Caco-2 (cell line): Measurements from ENCODE around the gene FAAP100. TPM values are rescaled to one million over a fixed set of nuclear protein-coding genes. Genes with fewer than 3 reads are reported as not detected.

Source experiments
- BruUV-seq: library from RNA; stranded (reverse); fragments of 400-500 nt; replicated peaks from 2 replicates; lab custom pipeline; 2021; lab: Mats Ljungman, UMichigan
- CTCF ChIA-PET: fragments of 300-600 bp; sonication (Branson Sonifier 250); formaldehyde crosslinking; loops from one replicate; lab custom pipeline; 2022; ENCODE audit warnings: antibody characterized with exemption; lab: Charles Lee
- POLR2A ChIA-PET: fragments of 300-600 bp; sonication (Branson Sonifier 250); formaldehyde crosslinking; loops from one replicate; lab custom pipeline; 2022; ENCODE audit warnings: antibody characterized with exemption; lab: Charles Lee
- DNase-seq, 2 experiments: peaks; one replicate each; pipeline versions ENCODE4 v3.0.0 to v3.0.0-alpha.2; 2020 to 2022
- H3K27me3 ChIP-seq: replicated peaks from 2 replicates; pipeline ENCODE4 v1.6.0; 2011; ENCODE audit warnings: low read length; ENCODE audit not compliant: control insufficient read depth, insufficient read depth
- H3K36me3 ChIP-seq: 2 replicates; pipeline ENCODE4 v1.5.1; 2011; ENCODE audit warnings: low read length; ENCODE audit not compliant: control insufficient read depth, insufficient read depth
- H3K4me1 ChIP-seq: fragments of 250-450 bp; sonication (Bioruptor Pico); 2 replicates; pipeline ENCODE4 v1.5.1; 2020; ENCODE audit warnings: mild to moderate bottlenecking
- H3K4me3 ChIP-seq: 2 replicates; pipeline ENCODE4 v1.5.1; 2011; ENCODE audit warnings: low read depth, mild to moderate bottlenecking, control low read depth, low read length
- H3K9me3 ChIP-seq: fragments of 250-450 bp; sonication (Bioruptor Pico); 2 replicates; pipeline ENCODE4 v1.5.1; 2020; ENCODE audit warnings: mild to moderate bottlenecking, moderate library complexity
- H3K27ac Mint-ChIP-seq: one replicate; pipeline ENCODE4 v1.8.0; 2022; ENCODE audit warnings: mixed read lengths; ENCODE audit not compliant: unreplicated experiment
- H3K27me3 Mint-ChIP-seq: one replicate; pipeline ENCODE4 v1.8.0; 2022; ENCODE audit warnings: mixed read lengths; ENCODE audit not compliant: insufficient read depth, unreplicated experiment
- H3K36me3 Mint-ChIP-seq: one replicate; pipeline ENCODE4 v1.8.0; 2022; ENCODE audit warnings: mild to moderate bottlenecking, mixed read lengths; ENCODE audit not compliant: insufficient read depth, unreplicated experiment
- H3K4me1 Mint-ChIP-seq: one replicate; pipeline ENCODE4 v1.8.0; 2022; ENCODE audit warnings: low read depth, mixed read lengths; ENCODE audit not compliant: unreplicated experiment
- H3K4me3 Mint-ChIP-seq: one replicate; pipeline ENCODE4 v1.8.0; 2022; ENCODE audit warnings: mild to moderate bottlenecking, moderate library complexity, mixed read lengths; ENCODE audit not compliant: unreplicated experiment
- H3K9me3 Mint-ChIP-seq: one replicate; pipeline ENCODE4 v1.8.0; 2022; ENCODE audit warnings: mixed read lengths; ENCODE audit not compliant: unreplicated experiment
- intact Hi-C: fragments of 100-400 bp; cut with micrococcal nuclease; formaldehyde crosslinking; loops from one replicate; pipeline ENCODE4 v1.10.0; 2022; ENCODE audit not compliant: unreplicated experiment
- total RNA-seq: library from RNA; stranded (reverse); gene quantifications from 2 replicates; pipeline ENCODE4 v1.2.3, GENCODE V29; 2022
- TF ChIP-seq, protein P1 (sequence below), 2 experiments: fragments of 200-600 bp in 1 of 2; IDR thresholded peaks; 1 replicate in 1 of 2; 2 replicates in 1 of 2; pipeline versions ENCODE4 v1.5.1 to v1.8.0; 2011 to 2022; ENCODE audit warnings: antibody characterized with exemption in 1 of 2, control low read depth in 1 of 2, inconsistent platforms in 1 of 2, low read depth in 1 of 2, low read length in 1 of 2, mild to moderate bottlenecking in 1 of 2, moderate library complexity in 1 of 2; ENCODE audit not compliant: insufficient read depth in 1 of 2, severe bottlenecking in 1 of 2, unreplicated experiment in 1 of 2

FAAP100 gene
- total RNA-seq, 1 experiment from 2014 or later, result 38.5 TPM

DNA sequence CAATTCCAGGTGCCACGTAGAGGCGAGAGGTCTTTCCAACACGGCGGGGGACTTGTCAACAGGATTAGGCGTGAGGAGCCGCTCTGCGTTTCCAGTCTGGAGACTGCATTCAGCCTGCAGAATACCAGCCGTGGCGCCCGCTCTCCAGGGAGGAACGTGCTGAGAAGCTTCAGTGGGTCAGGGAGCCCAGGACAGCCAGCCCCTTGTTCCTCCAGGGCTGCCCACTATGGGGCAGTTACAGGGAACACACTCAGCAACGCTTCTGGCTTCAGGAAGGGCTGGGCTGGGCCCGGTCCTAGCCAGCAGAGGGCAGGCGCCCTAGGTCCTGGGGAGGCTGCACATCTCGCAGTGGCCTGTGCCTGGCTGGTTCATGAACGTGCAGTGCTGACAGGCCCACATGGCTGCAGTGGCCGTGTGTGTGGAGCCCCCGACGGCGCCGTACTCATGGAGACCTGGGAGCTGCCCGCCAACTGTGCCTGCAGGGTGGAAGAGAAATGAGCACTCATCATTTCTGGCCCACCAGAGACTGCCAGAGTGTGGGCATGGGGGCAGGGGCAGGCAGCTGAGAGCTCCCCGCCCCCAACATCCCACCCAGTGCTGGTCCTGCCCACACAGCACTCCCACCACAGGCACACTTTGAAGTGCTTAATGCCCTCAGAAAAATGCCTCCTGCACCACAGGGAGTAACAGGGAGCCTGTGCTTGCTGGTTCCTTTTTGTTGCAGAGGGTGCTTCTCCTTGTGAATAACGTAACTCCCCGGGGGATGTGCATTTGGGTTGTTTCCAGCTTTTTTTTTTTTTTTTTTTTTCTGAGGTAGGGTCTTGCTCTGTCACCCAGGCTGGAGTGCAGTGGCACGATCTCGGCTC lies 7.0 kb upstream of the FAAP100 start:
- no peaks in the 10 kb centered on the region for H3K27me3 ChIP-seq
- no peak overlapping the region for H3K4me3 ChIP-seq
- ChIA-PET POLR2A (no interaction called here), CTCF (interaction anchor here (0.6 kb wide), 1 partner anchor 76 kb away, joined by 5 read pairs; no protein-coding TSS in a partner anchor)
- no peaks in the 10 kb centered on the region for H3K9me3 Mint-ChIP-seq
- H3K4me1 Mint-ChIP-seq, result peaks cover 8% of the 10 kb centered on the region
- DNase-seq, result peak; percentile 39 to 46
- no peaks in the 10 kb centered on the region for H3K9me3 ChIP-seq
- H3K4me3 Mint-ChIP-seq, result no peak overlapping the region
- peaks cover 1% of the 10 kb centered on the region for H3K36me3 ChIP-seq
- intact Hi-C loops, result no loop called here
- TF ChIP-seq, protein P1, sequence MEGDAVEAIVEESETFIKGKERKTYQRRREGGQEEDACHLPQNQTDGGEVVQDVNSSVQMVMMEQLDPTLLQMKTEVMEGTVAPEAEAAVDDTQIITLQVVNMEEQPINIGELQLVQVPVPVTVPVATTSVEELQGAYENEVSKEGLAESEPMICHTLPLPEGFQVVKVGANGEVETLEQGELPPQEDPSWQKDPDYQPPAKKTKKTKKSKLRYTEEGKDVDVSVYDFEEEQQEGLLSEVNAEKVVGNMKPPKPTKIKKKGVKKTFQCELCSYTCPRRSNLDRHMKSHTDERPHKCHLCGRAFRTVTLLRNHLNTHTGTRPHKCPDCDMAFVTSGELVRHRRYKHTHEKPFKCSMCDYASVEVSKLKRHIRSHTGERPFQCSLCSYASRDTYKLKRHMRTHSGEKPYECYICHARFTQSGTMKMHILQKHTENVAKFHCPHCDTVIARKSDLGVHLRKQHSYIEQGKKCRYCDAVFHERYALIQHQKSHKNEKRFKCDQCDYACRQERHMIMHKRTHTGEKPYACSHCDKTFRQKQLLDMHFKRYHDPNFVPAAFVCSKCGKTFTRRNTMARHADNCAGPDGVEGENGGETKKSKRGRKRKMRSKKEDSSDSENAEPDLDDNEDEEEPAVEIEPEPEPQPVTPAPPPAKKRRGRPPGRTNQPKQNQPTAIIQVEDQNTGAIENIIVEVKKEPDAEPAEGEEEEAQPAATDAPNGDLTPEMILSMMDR (IDR thresholded peaks at IDR 0.05; ENCODE audit: insufficient read depth in 1 of 2, low read depth in 1 of 2, low read length in 1 of 2, severe bottlenecking in 1 of 2, unreplicated experiment in 1 of 2), result peak in 1 of 2 experiments; percentile 17
- H3K36me3 Mint-ChIP-seq, result peaks cover 90% of the 10 kb centered on the region
- peaks cover 18% of the 10 kb centered on the region for H3K4me1 ChIP-seq
- no TSS peak for BruUV-seq
- H3K27me3 Mint-ChIP-seq, result no peaks in the 10 kb centered on the region
- no peak overlapping the region for H3K27ac Mint-ChIP-seq

DNA sequence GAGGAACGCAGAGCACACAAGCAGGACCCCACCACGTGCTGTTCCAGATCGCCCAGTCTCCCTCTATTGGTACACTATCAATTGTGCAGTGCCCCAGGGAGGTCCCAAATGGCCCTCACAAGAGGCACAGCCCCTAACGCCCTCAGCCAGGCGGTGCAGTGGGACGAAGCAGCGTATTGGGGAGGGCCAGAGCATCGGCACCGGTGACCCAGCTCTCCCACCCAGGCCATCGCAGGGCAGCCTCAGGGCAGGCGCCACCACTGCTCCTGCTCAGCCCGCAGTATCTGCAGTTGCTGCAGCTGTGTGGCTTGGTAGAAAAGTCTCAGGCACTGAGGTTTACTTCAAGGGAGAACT lies 5.9 kb upstream of the FAAP100 start:
- no peak overlapping the region for H3K4me3 Mint-ChIP-seq
- CTCF ChIA-PET, result no interaction called here
- H3K27me3 Mint-ChIP-seq, result no peaks in the 10 kb centered on the region
- Histone ChIP-seq H3K9me3 (no peaks in the 10 kb centered on the region), H3K27me3 (no peaks in the 10 kb centered on the region), H3K36me3 (peaks cover 1% of the 10 kb centered on the region), H3K4me1 (peaks cover 18% of the 10 kb centered on the region), H3K4me3 (no peak overlapping the region)
- intact Hi-C loops, result no loop called here
- TF ChIP-seq, protein P1 (IDR thresholded peaks at IDR 0.05; ENCODE audit: insufficient read depth in 1 of 2, low read depth in 1 of 2, low read length in 1 of 2, severe bottlenecking in 1 of 2, unreplicated experiment in 1 of 2), result no peak
- peaks cover 12% of the 10 kb centered on the region for H3K4me1 Mint-ChIP-seq
- H3K36me3 Mint-ChIP-seq, result peaks cover 94% of the 10 kb centered on the region
- POLR2A ChIA-PET, result no interaction called here
- H3K9me3 Mint-ChIP-seq, result no peaks in the 10 kb centered on the region
- peak overlapping the region; percentile 1 for H3K27ac Mint-ChIP-seq
- BruUV-seq, result no TSS peak
- no peak for DNase-seq

DNA sequence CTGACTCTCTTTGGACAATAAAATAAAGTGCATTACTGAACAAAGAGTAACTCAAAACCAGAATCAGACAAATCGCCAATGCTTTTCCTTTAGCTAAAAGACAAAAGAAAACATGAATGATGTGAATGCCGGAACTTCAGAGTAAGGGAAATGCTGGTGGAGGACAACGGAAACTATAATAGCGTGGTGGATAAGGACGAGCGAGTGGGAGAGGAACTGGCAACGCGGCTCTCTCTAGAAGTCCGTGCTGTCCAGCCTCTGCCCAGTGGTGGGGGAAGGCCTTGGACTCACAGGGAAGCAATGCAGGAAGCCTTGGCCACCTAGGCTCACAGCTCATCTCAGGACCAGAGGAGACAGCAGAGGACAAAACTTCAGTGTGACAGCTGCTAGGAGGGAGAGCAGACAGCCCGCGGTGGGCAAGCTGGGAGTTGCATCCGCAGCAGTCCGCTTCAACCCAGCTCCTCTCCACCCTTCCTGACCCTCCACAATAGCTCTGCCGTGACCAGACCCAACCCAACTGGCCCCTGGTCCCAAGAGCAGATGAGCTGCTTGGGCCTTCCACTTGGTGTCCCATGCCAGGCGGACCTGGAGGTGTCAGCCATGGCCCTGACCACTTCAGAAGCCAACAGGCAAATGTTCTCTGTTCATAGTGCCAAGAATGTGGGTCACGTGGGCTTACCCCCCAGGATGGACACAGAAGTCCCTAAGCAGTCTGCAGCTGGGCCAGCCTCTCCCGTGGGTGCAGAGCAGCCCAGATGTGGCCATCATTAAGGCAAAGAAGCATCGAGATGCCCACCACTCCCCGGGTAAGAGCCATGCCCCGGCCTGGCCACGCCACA lies 5.3 kb upstream of the FAAP100 start:
- BruUV-seq, result no TSS peak
- Histone ChIP-seq H3K4me1 (peaks cover 18% of the 10 kb centered on the region), H3K27me3 (no peaks in the 10 kb centered on the region), H3K4me3 (no peak overlapping the region), H3K36me3 (no peaks in the 10 kb centered on the region; the same call in none of the 2 replicates), H3K9me3 (no peaks in the 10 kb centered on the region)
- Mint-ChIP-seq H3K36me3 (peaks cover 94% of the 10 kb centered on the region), H3K27ac (peak overlapping the region; percentile 1), H3K4me3 (no peak overlapping the region), H3K27me3 (no peaks in the 10 kb centered on the region), H3K9me3 (no peaks in the 10 kb centered on the region), H3K4me1 (peaks cover 12% of the 10 kb centered on the region)
- TF ChIP-seq, protein P1 (IDR thresholded peaks at IDR 0.05; ENCODE audit: insufficient read depth in 1 of 2, low read depth in 1 of 2, low read length in 1 of 2, severe bottlenecking in 1 of 2, unreplicated experiment in 1 of 2), result no peak
- intact Hi-C loops, result loop anchor here (2.0 kb wide), 1 partner anchor 43 kb away; no protein-coding TSS in a partner anchor
- POLR2A ChIA-PET, result interaction anchor here (0.6 kb wide), 1 partner anchor 1159 kb away, joined by 6 read pairs; the partner anchor contains the start of gene FN3KRP
- CTCF ChIA-PET, result no interaction called here
- DNase-seq, result peak in 1 of 2 experiments; percentile 39
